Activated CD4-positive, alpha-beta T cell treated with anti-CD3 and anti-CD28 coated beads for 1 hour (primary cell): ENCODE results near the gene C1QTNF3.

Experiments
- DNase-seq: peaks from one replicate; pipeline ENCODE4 v3.0.0-alpha.2; 2020

Gene C1QTNF3

DNA sequence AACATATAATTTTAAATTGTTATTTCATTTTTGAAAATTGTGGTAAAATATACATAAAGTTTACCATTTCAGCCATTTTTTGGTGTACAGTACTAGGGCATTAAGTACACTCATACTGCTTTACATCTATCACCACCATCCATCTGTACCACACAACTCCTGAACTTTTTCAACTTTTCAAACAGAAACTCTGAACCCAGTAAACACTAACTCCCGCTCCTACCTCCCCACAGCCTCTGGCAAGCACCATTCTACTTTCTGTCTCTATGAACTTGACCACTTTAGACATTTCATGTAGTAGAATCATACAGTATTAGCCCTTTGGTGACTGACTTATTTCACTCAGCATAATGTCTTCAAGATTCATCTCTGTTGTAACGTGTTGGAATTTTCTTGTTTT is 50.1 kb downstream of the C1QTNF3 start:
- no peak for DNase-seq

DNA sequence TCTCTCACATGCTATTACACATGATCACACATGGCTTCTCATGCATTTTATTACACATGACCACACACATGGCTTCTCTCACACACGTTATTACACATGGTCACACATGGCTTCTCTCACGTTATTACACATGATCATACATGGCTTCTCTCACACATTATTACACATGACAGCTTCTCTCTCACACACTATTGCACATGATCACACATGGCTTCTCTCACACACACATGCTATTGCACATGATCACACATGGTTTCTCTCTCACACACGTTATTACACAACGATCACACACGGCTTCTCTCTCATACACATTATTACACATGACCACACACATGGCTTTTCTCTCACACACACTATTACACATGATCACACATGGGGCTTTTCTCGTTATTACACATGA is 57.6 kb downstream of the C1QTNF3 start:
- DNase-seq, result no peak

DNA sequence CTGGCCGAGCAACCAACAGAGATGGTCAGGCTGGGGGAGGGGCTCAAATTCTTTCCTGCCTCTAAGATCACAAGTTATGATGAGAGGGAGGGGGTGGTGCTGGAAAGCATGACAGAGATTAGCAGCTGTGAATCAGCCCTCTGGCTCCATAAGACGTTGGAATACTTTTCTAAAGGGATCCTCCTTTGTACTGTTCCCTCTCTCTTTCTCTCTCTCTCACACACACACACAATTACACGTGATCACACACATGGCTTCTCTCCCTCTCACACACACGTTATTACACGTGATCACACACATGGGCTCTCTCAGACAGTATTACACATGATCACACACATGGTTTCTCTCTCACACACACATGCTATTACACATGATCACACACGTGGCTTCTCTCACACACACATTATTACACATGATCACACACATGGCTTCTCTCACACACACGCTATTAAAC is 58.3 kb downstream of the C1QTNF3 start, which contains the start of gene SLC45A2:
SLC45A2 (minus strand) TSS at position 23 of the 454 bp plus-strand sequence. CDS start 110 bp downstream, outside the sequence.
- DNase-seq, result no peak

DNA sequence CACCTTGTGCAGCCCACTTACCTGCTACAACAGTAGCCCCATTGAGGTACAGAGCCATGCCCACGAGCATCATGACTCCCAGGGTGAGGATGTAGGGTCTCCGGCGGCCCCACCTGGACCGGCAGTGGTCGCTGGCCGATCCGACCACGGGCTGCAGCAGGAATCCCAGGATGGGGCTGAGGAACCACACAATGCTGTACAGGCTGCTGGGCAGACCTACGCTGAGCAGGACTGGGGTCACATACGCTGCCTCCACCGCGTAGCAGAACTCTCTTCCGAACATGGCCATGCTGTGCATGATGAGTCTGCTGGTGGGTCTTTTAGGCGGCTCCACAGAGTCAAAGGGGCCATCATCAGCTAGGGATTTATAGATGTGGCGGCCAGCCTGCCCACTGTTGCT is 58.8 kb downstream of the C1QTNF3 start:
- no peak for DNase-seq

DNA sequence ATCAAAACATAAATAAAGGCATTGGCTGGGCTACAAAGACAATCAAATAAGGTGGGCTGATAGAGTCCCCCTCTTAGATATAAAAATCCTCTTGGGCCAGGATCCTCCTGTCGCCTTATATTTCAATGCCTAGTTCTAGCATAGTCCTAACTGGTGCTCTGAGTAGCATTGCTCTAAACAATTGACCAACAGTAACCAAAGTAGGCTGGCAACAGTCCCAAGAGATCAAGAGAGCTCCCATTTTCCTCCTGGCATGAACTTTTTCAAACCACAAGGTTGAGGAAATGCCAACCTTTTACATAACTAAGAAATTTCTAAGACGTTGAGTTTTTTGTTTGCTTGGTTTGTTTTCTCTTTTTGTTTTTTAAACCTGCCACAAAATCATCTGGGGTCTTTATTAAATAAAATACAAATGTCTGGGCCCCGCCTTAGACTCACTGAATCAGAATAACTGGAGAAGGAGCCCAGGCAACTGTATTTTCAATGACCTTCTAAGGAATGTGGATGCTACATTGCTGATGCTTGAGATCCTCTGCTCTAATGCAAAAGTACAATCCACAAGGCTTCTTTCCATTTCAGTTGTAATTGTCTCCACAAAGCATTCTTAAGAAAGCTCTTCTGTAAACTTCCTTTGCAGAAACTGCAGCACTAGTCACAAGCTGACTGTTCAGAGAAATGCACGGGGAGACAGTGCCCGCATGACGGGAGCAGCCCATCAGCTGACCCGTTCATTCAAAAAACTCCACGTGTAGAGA is 61.4 kb downstream of the C1QTNF3 start:
- no peak for DNase-seq

DNA sequence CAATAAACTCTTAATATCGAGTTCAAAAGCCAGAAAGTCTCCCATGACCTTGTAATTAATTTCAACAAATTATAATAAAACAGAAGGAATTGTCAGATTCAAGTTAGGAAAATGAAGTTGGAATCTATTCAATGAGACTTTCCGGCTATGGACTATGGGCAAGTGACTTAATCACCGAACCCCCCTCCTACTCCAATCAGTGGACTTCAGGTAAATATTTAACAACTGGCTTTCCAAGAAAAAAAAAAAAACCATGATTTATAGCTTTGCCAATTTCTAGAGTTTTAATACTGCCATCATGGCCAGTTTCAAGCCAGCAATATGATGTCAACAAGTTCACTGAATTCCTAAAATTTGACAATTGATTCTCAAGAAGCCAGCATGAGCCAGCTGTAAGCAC is 63.0 kb downstream of the C1QTNF3 start:
- DNase-seq, result no peak

DNA sequence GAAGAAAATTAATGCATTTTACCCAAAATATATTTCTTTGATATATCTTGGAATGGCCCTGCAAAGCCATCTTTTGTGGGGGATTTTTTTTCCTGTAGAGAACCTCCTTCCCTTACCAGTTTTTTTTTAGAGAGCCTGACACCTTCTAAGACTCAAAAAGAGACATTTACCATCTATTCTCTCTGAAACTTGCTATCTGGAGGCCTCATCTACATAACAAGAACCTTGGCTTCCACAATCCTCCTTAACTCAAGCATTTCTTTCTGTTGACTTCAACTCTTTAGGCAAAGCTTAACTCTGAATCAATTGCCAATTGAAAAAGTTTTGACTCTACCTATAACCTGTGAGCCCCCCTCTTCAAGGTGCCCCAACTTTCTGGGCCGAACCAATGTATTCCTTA is 64.7 kb downstream of the C1QTNF3 start:
- no peak for DNase-seq

DNA sequence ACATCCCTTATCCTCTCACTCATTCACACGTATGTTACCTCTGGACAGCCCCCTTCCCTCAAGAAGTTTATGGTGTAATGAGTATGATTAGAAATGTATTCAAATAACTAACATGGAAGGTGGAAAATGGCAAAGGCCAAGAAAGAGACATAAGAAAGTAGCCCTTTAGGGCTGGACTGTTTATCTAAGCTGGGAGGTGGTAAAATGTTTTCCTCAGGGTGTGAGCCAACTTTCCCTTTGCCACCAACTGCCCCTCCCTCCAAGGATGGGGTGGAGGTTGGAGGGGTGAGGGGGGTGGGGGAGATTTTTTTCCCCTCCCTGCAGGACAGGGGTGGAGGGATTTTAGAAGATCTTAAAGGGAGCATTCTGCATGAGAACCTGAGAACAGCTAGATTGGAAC is 66.7 kb downstream of the C1QTNF3 start:
- no peak for DNase-seq

DNA sequence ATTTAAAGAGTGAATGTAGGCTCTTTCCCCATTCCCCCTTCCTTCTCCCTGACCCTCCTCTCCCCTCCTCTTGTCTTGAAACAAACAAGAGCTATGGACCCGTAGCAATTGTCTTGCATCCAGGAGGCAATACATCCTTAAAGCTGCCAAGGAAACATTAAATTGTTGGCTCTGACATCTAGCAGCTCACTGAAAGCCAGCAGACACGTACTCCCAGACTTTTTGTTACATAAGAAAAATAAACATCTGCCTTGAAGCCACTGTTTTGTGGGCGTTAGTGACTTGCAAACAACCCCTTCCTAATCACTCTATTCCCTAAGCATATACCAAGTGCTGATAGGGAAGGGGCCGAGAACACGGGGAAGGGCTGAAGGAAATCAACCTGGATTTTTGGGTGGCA is 67.2 kb downstream of the C1QTNF3 start:
- DNase-seq, result no peak

DNA sequence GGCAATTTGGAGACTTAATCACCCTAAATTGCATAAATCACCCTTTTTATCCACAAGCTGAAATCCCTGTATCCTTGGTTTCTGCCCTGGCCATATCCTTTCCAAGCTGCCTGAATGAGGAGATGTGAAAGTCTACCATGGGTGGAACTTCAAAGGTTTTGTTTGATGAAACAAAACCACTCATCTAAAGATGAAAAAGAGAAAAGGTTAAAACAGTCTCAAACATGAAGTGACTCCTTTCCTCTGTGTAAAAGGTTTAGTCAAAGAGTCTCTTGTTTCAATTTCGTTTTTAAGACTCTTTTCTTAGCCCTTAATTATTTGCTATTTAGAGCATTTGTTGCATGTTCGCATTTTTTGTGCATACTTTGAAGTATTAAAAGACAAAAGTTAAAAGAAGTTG is 69.7 kb downstream of the C1QTNF3 start:
- DNase-seq, result no peak

DNA sequence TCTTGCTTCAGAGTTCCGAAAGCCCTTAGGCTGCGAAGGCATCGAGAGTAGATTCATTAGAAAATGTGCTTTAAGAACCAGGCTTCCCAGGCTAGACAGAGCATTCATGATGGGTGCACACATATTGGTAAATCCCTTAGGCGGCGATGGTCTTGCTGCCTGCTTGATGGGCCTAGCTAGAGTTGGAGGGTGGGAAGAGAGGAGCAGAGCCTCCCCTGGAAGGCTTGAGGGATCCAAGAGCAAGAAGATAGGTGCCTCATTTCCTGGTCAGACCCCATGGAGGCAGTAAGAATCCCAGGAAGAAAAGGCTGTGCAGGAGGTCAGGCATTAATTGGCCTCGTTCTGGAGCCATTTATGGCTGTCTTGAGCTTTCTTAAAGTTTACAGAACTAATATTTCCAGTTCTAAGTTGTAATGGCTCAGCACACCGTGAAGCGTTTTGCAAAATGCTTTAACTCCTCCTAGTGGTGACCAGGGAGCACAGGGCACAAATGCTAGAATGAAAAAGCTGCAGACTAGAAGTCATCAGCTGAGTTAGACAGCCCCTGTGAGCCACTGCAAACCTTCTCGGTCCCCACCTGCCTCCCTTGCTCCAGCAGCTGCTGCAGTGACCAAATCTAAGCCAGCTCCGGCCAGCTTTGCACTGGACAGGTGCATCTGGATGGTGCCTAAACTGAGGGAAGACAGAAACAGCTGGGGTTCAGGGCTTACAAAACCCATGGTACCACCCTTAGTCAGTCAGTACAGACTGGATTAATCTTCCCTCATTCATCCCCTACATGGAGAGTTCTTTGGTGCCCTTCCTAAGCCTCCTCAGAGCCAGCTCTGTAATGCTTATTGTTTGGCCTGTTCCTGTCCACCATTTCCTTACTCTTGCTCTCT is 73.2 kb downstream of the C1QTNF3 start:
- no peak for DNase-seq

DNA sequence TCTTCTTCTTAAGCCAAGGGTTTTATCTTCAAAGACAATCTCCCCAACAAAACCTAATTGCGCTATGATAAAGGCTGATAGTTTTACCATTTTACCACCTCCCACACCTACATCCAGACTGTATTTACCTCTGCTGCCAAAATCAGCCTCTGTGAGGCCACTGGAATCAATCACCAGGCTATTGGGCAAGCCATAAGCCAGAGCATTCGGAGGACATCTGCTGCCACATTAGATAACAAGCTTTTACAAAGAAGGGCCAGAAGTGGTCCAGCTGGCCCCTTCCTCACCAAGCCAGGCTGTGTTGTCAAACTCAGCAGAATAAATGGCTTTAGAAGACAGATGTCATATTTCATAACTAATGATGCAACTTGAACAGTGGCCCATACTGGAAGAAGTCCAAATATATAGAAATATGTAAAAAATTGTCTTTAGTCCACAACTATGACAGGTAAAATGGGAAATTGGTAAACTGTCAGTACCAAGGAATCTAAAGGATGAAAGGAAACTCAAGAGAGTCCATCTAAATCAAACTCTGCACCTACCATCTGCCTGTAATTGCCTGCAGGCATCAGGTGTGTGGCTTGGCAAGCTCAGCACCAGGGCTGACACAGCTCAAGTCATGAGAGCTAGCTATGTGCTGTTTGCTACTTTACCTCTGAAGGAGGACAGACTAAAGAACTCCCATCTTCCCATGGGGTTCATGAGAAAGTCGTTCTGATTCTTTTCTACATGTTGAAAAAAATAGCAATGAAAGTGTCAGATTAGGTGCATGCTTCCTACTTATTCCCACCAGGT is 74.6 kb downstream of the C1QTNF3 start:
- no peak for DNase-seq
